SJCRH30 (cell line): ENCODE measurements around the gene ISYNA1. TPM values are rescaled to one million over a fixed set of nuclear protein-coding genes. Genes with fewer than 3 reads are reported as not detected.

ENCODE experiments used
- DNase-seq, 2 experiments: peaks; one replicate each; pipeline ENCODE4 v3.0.0-alpha.2; 2015 to 2020
- H3K27ac ChIP-seq: fragments of 250-450 bp; sonication (Bioruptor Pico); 2 replicates; pipeline ENCODE4 v1.5.1; 2020; ENCODE audit warnings: mild to moderate bottlenecking, moderate library complexity
- H3K27me3 ChIP-seq: fragments of 250-450 bp; sonication (Bioruptor Pico); 2 replicates; pipeline ENCODE4 v1.5.1; 2020; ENCODE audit warnings: mild to moderate bottlenecking, moderate library complexity
- H3K36me3 ChIP-seq: fragments of 250-450 bp; sonication (Bioruptor Pico); 2 replicates; pipeline ENCODE4 v1.5.1; 2020; ENCODE audit warnings: mild to moderate bottlenecking, moderate library complexity
- H3K4me1 ChIP-seq: fragments of 250-450 bp; sonication (Bioruptor Pico); 2 replicates; pipeline ENCODE4 v1.5.1; 2020; ENCODE audit warnings: mild to moderate bottlenecking, moderate library complexity
- H3K4me3 ChIP-seq: fragments of 250-450 bp; sonication (Bioruptor Pico); 2 replicates; pipeline ENCODE4 v1.5.1; 2020; ENCODE audit warnings: mild to moderate bottlenecking, moderate library complexity
- H3K9me3 ChIP-seq: fragments of 250-450 bp; sonication (Bioruptor Pico); replicated peaks from 2 replicates; pipeline ENCODE4 v1.5.1; 2020; ENCODE audit warnings: mild to moderate bottlenecking, moderate library complexity
- total RNA-seq: library from RNA; depleted of rRNA; stranded (reverse); fragments of >200 nt; shearing (Covaris generic); gene quantifications from 2 replicates; pipeline ENCODE4 v1.2.3, GENCODE V29; 2014

Gene ISYNA1
- total RNA-seq, 1 experiment from 2014 or later = 7.5 TPM

GRCh38 chr19:18425515-18426415 lies 12.2 kb downstream of the ISYNA1 start:
- Histone ChIP-seq H3K36me3 (no peaks in the 10 kb centered on the region), H3K27me3 (no peaks in the 10 kb centered on the region), H3K27ac (no peak overlapping the region), H3K9me3 (no peaks in the 10 kb centered on the region), H3K4me3 (no peak overlapping the region), H3K4me1 (peaks cover 22% of the 10 kb centered on the region)
- DNase-seq = peak in 1 of 2 experiments; percentile 43

DNA sequence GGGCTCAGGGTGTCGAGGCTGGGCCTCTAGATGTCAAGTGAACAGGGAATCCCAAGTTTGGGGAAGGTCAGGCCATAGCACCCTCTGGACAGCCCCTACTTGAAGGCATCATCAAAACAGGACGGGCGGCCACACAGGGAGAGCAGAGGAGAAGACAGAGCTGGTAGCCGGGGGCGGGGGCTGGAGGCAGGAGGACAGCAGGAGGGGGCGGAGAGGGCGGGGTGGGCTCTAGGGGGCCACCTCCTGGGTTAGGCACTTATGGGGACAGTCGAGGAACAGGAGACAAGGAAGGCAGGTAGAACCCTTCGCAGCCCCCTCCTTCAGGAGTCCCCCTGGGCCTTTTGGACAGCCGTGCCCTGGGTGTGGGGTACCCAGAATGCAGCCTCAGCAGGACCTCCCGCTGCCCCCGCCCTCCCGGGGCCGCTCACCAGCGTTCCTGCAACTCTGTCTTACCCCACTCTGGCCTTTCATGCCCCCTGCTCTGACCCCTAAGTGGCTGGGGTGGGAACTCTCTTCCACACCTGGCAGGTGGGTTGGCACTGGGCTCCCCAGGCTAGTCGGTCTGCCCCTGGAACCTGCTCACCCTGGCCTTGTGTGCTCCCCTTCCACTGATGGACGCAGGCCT lies 12.9 kb downstream of the ISYNA1 start:
- H3K27ac ChIP-seq = no peak overlapping the region
- DNase-seq = no peak
- H3K4me3 ChIP-seq = no peak overlapping the region
- no peaks in the 10 kb centered on the region for H3K27me3 ChIP-seq
- H3K9me3 ChIP-seq = no peaks in the 10 kb centered on the region
- no peaks in the 10 kb centered on the region for H3K36me3 ChIP-seq
- peaks cover 21% of the 10 kb centered on the region for H3K4me1 ChIP-seq

DNA sequence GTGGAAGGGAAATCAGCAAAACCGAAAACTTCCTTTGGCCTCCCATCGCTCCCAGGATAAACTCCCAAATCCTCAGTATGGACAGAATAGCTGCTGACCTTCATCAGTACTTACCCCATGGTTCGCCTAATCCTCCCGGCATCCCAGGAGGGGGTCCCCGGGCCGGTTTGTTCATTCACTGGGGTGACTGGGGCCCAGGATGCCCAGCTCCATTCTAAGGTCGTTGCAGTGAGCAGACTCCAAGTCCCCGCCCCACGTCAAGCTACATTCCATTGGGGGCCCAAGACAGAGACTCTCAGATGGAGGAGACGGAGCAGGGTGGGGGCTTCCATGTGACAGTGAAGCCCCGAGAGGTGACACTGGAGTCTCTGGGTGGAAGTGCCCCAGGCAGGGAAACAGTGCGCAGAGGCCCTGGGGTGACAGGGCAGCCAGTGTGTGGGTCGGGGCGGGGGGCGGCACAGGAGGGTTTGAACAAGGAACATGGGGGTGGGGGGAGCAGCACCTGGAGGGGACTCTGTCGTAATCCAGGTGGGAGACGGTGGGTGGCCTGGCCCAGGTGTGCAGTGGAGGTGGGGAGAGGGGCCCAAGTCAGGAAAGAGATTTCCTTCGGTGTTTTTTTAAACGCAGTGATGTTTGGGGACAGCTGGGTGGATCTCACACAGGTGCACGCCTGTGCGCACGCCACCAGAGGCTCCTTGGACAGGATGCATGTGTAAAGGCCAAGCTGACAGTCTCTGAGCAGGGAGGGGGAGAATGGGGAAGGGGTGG lies 13.6 kb downstream of the ISYNA1 start:
- Histone ChIP-seq H3K4me3 (no peak overlapping the region), H3K36me3 (no peaks in the 10 kb centered on the region), H3K27me3 (no peaks in the 10 kb centered on the region), H3K27ac (no peak overlapping the region), H3K4me1 (peaks cover 16% of the 10 kb centered on the region; the same call in 1 of the 2 replicates), H3K9me3 (no peaks in the 10 kb centered on the region)
- DNase-seq = no peak

- no peak for DNase-seq
- H3K36me3 ChIP-seq = no peaks in the 10 kb centered on the region
- no peak overlapping the region for H3K4me3 ChIP-seq
- no peaks in the 10 kb centered on the region for H3K27me3 ChIP-seq
- no peak overlapping the region for H3K27ac ChIP-seq
- H3K4me1 ChIP-seq = peaks cover 12% of the 10 kb centered on the region; the same call in 1 of the 2 replicates
- H3K9me3 ChIP-seq = no peaks in the 10 kb centered on the region
Observed at GRCh38 chr19:18423258-18424020, 14.5 kb downstream of the ISYNA1 start.

DNA sequence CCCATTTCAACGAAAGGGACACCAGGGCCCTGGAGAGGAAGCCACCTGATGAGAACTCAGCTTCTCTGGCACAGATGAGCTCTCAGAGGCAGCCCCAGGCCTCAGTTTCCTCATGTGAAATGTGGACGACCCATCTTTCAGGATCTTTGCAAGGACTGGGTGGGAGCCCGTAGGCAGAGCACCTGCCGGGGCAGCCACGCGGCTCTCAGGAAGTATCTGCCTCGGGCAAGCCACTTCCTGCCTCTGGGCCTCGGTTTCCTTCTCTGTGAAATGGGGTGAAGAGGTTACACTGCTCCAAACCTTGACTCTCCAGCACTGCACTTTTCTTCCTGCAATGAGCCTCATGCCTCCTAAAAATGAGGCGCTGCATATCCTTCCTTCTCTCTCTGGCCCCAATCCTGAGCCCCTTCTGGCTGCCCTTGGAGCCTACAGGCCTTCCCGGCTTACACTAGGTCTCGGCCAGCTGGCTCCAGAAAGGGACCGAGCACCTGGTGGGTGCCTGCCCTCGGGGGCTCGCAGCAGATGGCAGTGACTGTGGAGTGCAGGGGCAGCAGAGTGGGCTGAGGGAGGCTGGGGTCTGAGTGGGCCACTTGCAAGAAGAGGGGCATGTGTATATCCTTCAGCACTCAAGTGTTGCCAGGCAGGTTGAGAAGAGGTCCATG lies 15.3 kb downstream of the ISYNA1 start:
- no peaks in the 10 kb centered on the region for H3K9me3 ChIP-seq
- H3K4me1 ChIP-seq = peaks cover 8% of the 10 kb centered on the region; the same call in 1 of the 2 replicates
- no peak overlapping the region for H3K4me3 ChIP-seq
- H3K27ac ChIP-seq = no peak overlapping the region
- H3K27me3 ChIP-seq = no peaks in the 10 kb centered on the region
- H3K36me3 ChIP-seq = no peaks in the 10 kb centered on the region
- DNase-seq = no peak

GRCh38 chr19:18421371-18421959 lies 16.5 kb downstream of the ISYNA1 start:
- no peak overlapping the region for H3K27ac ChIP-seq
- H3K36me3 ChIP-seq = no peaks in the 10 kb centered on the region
- peaks cover 6% of the 10 kb centered on the region; the same call in 1 of the 2 replicates for H3K4me1 ChIP-seq
- H3K9me3 ChIP-seq = no peaks in the 10 kb centered on the region
- no peak overlapping the region for H3K4me3 ChIP-seq
- H3K27me3 ChIP-seq = no peaks in the 10 kb centered on the region
- peak in 1 of 2 experiments; percentile 7 for DNase-seq

GRCh38 chr19:18420930-18421329 lies 17.0 kb downstream of the ISYNA1 start:
- Histone ChIP-seq H3K4me3 (no peak overlapping the region), H3K27ac (no peak overlapping the region), H3K36me3 (no peaks in the 10 kb centered on the region), H3K4me1 (peaks cover 9% of the 10 kb centered on the region; the same call in 1 of the 2 replicates), H3K27me3 (no peaks in the 10 kb centered on the region), H3K9me3 (no peaks in the 10 kb centered on the region)
- peak in 1 of 2 experiments; percentile 2 for DNase-seq

GRCh38 chr19:18419699-18420460 lies 18.1 kb downstream of the ISYNA1 start:
- Histone ChIP-seq H3K9me3 (no peaks in the 10 kb centered on the region), H3K4me3 (peak overlapping the region; percentile 71), H3K27ac (peak overlapping the region; percentile 58), H3K4me1 (peaks cover 19% of the 10 kb centered on the region; the same call in 1 of the 2 replicates), H3K27me3 (no peaks in the 10 kb centered on the region), H3K36me3 (no peaks in the 10 kb centered on the region)
- DNase-seq = peak; percentile 83 to 84

- Histone ChIP-seq H3K36me3 (no peaks in the 10 kb centered on the region), H3K27me3 (no peaks in the 10 kb centered on the region)
Observed at GRCh38 chr19:18419195-18419698, 18.7 kb downstream of the ISYNA1 start, which contains the start of gene SSBP4. SSBP4 (plus strand) TSS chr19:18419398; CDS start chr19:18419649, 251 bp downstream.

DNA sequence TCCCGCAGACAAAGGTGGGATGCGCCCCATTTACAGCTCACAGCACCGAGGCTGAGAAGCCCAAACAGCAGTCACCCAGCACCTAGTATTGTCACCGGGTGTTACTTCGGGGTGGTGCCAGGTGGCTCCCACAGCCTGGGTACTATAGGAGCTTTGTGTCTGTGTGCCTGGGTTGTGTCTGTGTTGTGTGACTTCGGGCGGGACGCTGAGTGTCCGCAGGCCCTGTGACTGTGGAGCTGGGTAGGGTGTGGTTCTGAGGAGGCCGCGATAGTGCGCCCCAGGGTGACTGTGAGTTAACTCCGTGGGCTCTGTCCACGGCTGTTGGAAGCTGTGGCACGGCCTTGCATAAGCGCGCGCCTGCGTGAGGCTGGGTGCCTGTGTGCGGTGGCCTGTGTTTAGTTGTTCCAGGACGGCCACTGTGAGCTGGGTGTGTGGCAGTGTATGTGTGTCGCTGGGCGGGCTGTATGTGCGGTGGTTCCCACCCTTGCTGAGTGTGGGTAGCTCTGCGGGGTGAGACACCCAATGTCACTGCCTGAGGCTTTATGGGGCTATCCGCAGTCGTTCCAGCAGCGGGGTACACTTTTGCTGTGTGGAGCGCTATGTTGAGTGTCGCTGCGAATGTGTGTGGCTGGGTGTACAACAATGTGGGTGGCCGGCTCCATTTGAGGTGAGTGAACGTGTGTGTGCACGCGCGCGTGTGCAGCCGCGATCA lies 19.3 kb downstream of the ISYNA1 start:
- H3K9me3 ChIP-seq = no peaks in the 10 kb centered on the region
- peaks cover 27% of the 10 kb centered on the region for H3K4me1 ChIP-seq
- peak overlapping the region; percentile 71 for H3K4me3 ChIP-seq
- H3K27me3 ChIP-seq = no peaks in the 10 kb centered on the region
- H3K36me3 ChIP-seq = no peaks in the 10 kb centered on the region
- H3K27ac ChIP-seq = no peak overlapping the region
- peak; percentile 54 to 71 for DNase-seq

More at GRCh38 chr19:18419195-18419698, 18.7 kb downstream of the ISYNA1 start, which contains the start of gene SSBP4:
- DNase-seq = peak; percentile 71 to 85
- Histone ChIP-seq H3K4me3 (peak within 1 kb of the TSS; percentile 71), H3K9me3 (no peaks in the 10 kb centered on the region), H3K4me1 (peaks cover 25% of the 10 kb centered on the region), H3K27ac (peak within 1 kb of the TSS; percentile 58)

DNA sequence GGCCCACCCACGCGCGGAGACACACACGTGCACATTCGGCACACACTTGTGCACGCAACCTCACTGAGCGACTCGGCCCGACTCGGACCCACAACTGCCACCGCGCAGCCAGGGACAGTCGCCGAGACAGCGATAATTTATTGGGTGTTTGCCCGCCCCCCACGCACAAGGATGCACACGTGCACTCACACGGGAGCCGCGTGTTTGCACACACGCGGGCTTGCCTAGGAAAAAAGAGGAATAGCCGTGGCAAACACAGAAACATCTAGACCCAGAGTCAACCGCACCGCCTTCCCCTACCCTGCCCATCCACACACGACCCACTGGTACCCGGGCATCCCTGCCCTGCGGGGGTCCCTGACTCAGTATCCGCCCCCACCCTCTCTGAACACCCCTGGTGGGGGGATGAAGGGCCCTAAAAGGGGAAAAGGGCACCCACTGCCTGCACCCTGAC lies 19.9 kb downstream of the ISYNA1 start:
- Histone ChIP-seq H3K9me3 (no peaks in the 10 kb centered on the region), H3K27me3 (no peaks in the 10 kb centered on the region), H3K27ac (no peak overlapping the region), H3K36me3 (no peaks in the 10 kb centered on the region), H3K4me3 (peak overlapping the region; percentile 71), H3K4me1 (peaks cover 27% of the 10 kb centered on the region)
- DNase-seq = no peak
